Measurements from ENCODE around the gene UBR1.

GRCh38 chr15:42996871-42997270 is 109.0 kb downstream of the UBR1 start:
- no peak for TF ChIP-seq CTCF (IDR thresholded peaks at IDR 0.05; ENCODE audit: poor library complexity, severe bottlenecking)
- no peak for TF ChIP-seq RAD21 (conservative IDR thresholded peaks at IDR 0.05)
- TF ChIP-seq, protein P1, sequence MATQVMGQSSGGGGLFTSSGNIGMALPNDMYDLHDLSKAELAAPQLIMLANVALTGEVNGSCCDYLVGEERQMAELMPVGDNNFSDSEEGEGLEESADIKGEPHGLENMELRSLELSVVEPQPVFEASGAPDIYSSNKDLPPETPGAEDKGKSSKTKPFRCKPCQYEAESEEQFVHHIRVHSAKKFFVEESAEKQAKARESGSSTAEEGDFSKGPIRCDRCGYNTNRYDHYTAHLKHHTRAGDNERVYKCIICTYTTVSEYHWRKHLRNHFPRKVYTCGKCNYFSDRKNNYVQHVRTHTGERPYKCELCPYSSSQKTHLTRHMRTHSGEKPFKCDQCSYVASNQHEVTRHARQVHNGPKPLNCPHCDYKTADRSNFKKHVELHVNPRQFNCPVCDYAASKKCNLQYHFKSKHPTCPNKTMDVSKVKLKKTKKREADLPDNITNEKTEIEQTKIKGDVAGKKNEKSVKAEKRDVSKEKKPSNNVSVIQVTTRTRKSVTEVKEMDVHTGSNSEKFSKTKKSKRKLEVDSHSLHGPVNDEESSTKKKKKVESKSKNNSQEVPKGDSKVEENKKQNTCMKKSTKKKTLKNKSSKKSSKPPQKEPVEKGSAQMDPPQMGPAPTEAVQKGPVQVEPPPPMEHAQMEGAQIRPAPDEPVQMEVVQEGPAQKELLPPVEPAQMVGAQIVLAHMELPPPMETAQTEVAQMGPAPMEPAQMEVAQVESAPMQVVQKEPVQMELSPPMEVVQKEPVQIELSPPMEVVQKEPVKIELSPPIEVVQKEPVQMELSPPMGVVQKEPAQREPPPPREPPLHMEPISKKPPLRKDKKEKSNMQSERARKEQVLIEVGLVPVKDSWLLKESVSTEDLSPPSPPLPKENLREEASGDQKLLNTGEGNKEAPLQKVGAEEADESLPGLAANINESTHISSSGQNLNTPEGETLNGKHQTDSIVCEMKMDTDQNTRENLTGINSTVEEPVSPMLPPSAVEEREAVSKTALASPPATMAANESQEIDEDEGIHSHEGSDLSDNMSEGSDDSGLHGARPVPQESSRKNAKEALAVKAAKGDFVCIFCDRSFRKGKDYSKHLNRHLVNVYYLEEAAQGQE (IDR thresholded peaks at IDR 0.05; ENCODE audit: borderline replicate concordance): no peak
- no peak for TF ChIP-seq POLR2AphosphoS5 (IDR thresholded peaks at IDR 0.05)
- no peak for TF ChIP-seq SMC3 (conservative IDR thresholded peaks at IDR 0.05; ENCODE audit: poor library complexity)
